ENCODE results near the gene GPAM.
"Not testable (repeated sequence)": the region's sequence is repeated elsewhere in the genome, so short reads cannot be mapped to it uniquely, and the experiment has no call there.

The GPAM gene

GRCh38 chr10:112208997-112209396 is 25.4 kb upstream of the GPAM start:
- in situ Hi-C loops (cut with MboI; ENCODE audit: low sequenced_read_pairs, unreplicated experiment) = no loop called here
- TF ChIP-seq CTCF (IDR thresholded peaks at IDR 0.05; ENCODE audit: borderline replicate concordance, control extremely low read depth, extremely low read depth, insufficient read depth, missing control alignments) = no peak
- DNase-seq (ENCODE audit: low spot score) = no peak

DNA sequence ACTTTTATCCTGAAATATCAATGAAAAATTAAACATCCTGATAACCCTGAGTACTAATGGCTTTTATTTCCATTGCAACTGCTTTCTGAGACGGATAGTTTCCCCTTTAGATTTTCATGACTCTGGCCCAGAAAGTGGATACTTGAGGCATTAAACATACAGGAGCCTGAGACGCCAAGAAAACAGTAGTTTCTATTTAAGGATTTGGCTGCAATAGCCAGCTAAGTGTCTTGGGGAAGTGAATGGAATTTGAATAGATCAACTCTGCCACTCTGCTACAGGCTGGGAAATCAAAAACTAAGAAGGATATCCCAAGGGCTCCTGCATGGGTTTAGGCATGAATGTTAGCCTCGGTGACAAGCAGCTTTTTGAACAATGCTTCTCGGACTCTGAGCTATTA is 24.7 kb upstream of the GPAM start:
- TF ChIP-seq CTCF (IDR thresholded peaks at IDR 0.05; ENCODE audit: borderline replicate concordance, control extremely low read depth, extremely low read depth, insufficient read depth, missing control alignments) = no peak
- no peak for DNase-seq (ENCODE audit: low spot score)
- in situ Hi-C loops (cut with MboI; ENCODE audit: low sequenced_read_pairs, unreplicated experiment) = no loop called here

- DNase-seq (ENCODE audit: low spot score) = peak; percentile 37
- in situ Hi-C loops (cut with MboI; ENCODE audit: low sequenced_read_pairs, unreplicated experiment) = no loop called here
- TF ChIP-seq CTCF (IDR thresholded peaks at IDR 0.05; ENCODE audit: borderline replicate concordance, control extremely low read depth, extremely low read depth, insufficient read depth, missing control alignments) = no peak
These were observed 19.9 kb upstream of the GPAM start for GRCh38 chr10:112203328-112204076.

DNA sequence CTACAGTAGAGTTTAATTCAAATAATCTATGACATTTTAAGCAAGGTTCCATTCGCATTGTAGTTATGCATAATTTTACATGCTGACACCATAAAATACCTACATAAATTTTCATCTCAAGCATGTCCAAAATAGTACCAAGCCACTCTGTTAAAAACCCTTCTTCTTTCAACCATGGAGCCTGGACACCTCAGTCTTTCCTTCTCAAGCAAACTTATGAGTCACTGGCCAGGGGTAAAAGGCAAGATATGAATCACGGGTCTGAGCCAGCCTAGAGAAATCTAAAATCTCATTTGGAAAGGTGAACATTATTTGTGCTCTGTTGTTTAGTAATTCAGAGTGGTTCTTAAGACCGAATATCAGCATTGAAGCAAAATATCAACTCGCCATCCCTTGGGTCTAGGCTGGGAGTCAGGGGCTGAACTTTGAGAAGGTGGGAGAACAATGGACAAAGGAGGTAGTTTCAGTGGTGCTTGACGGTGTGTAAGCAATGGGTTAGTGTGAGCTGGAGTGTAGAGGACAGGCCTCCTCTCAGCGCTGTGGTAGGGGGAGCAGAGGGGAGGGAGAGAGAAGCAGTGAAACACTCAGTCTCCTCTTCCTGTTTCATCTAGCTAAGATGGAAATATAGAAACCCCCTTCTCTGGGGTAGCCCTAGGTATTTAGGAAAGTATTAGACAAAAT is 19.1 kb upstream of the GPAM start:
- in situ Hi-C loops (cut with MboI; ENCODE audit: low sequenced_read_pairs, unreplicated experiment) = no loop called here
- peak; percentile 42 for DNase-seq (ENCODE audit: low spot score)
- TF ChIP-seq CTCF (IDR thresholded peaks at IDR 0.05; ENCODE audit: borderline replicate concordance, control extremely low read depth, extremely low read depth, insufficient read depth, missing control alignments) = no peak

GRCh38 chr10:112202076-112202475 is 18.5 kb upstream of the GPAM start:
- no peak for TF ChIP-seq CTCF (IDR thresholded peaks at IDR 0.05; ENCODE audit: borderline replicate concordance, control extremely low read depth, extremely low read depth, insufficient read depth, missing control alignments)
- in situ Hi-C loops (cut with MboI; ENCODE audit: low sequenced_read_pairs, unreplicated experiment) = no loop called here
- no peak for DNase-seq (ENCODE audit: low spot score)

DNA sequence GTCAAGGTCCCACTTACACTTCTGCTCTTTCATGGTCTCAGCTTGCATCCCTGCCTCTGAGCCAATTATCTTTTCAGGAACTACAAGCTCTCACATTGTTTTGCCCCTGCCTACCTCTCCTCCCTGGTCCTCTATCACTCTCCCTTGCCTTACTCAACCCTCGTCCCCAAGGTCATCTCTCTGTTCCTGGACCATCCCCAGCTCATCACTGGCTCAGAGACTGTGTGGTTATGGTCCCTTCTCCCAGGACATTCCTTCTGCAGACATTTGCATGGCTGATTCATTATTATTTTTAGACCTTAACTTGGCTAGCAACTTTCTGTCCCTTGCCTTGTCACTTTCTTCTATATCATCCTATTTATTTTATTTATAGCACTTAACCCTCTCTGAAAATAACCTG is 17.8 kb upstream of the GPAM start:
- no peak for TF ChIP-seq CTCF (IDR thresholded peaks at IDR 0.05; ENCODE audit: borderline replicate concordance, control extremely low read depth, extremely low read depth, insufficient read depth, missing control alignments)
- in situ Hi-C loops (cut with MboI; ENCODE audit: low sequenced_read_pairs, unreplicated experiment) = no loop called here
- no peak for DNase-seq (ENCODE audit: low spot score)

GRCh38 chr10:112200259-112200658 is 16.7 kb upstream of the GPAM start:
- DNase-seq (ENCODE audit: low spot score); in situ Hi-C loops (cut with MboI; ENCODE audit: low sequenced_read_pairs, unreplicated experiment): not testable (repeated sequence)

GRCh38 chr10:112197662-112198061 is 14.1 kb upstream of the GPAM start:
- DNase-seq (ENCODE audit: low spot score); in situ Hi-C loops (cut with MboI; ENCODE audit: low sequenced_read_pairs, unreplicated experiment): not testable (repeated sequence)
